GM18502 (cell line): ENCODE results near the gene WASHC1.
"Not testable (repeated sequence)": the region's sequence is repeated elsewhere in the genome, so short reads cannot be mapped to it uniquely, and the experiment has no call there.

Experiments used
- ATAC-seq: cut with Tn5 transposase; IDR thresholded peaks from one replicate; pipeline ENCODE4 v1.9.1; 2021; ENCODE audit warnings: mild to moderate bottlenecking; ENCODE audit not compliant: unreplicated experiment, poor library complexity

The WASHC1 gene

GRCh38 chr9:29356-29755 is at the start of gene WASHC1:
Gene WASHC1, minus strand, starts transcription at chr9:29456. Its CDS starts 4,457 bp downstream, at chr9:24999.
- ATAC-seq: not testable (repeated sequence)

GRCh38 chr9:78333-78732 is 49.1 kb upstream of the WASHC1 start:
- not testable (repeated sequence) for ATAC-seq

GRCh38 chr9:76389-76788 is 47.1 kb upstream of the WASHC1 start:
- not testable (repeated sequence) for ATAC-seq

- not testable (repeated sequence) for ATAC-seq
These were observed 44.8 kb upstream of the WASHC1 start for GRCh38 chr9:73900-74525.

- ATAC-seq: not testable (repeated sequence)
These were observed 44.0 kb upstream of the WASHC1 start for GRCh38 chr9:73076-73899.

GRCh38 chr9:63031-63629 is 33.9 kb upstream of the WASHC1 start:
- peak; percentile 78 for ATAC-seq

- ATAC-seq: not testable (repeated sequence)
These were observed 23.4 kb upstream of the WASHC1 start for GRCh38 chr9:52678-53077.

- not testable (repeated sequence) for ATAC-seq
These were observed 19.1 kb upstream of the WASHC1 start for GRCh38 chr9:48190-48842.

GRCh38 chr9:46639-47271 is 17.5 kb upstream of the WASHC1 start:
- ATAC-seq: not testable (repeated sequence)

- not testable (repeated sequence) for ATAC-seq
These were observed 16.9 kb upstream of the WASHC1 start for GRCh38 chr9:46164-46563.

GRCh38 chr9:45180-45878 is 16.1 kb upstream of the WASHC1 start:
- ATAC-seq: not testable (repeated sequence)

GRCh38 chr9:44416-44815 is 15.2 kb upstream of the WASHC1 start:
- not testable (repeated sequence) for ATAC-seq

GRCh38 chr9:43636-44035 is 14.4 kb upstream of the WASHC1 start:
- not testable (repeated sequence) for ATAC-seq

GRCh38 chr9:43116-43515 is 13.9 kb upstream of the WASHC1 start:
- not testable (repeated sequence) for ATAC-seq

- ATAC-seq: not testable (repeated sequence)
These were observed 12.6 kb upstream of the WASHC1 start for GRCh38 chr9:41819-42218.

- not testable (repeated sequence) for ATAC-seq
These were observed 12.0 kb upstream of the WASHC1 start for GRCh38 chr9:41261-41676.

- not testable (repeated sequence) for ATAC-seq
These were observed 3.1 kb upstream of the WASHC1 start for GRCh38 chr9:32308-32707.

- not testable (repeated sequence) for ATAC-seq
These were observed 481 bp downstream of the WASHC1 start for GRCh38 chr9:28775-29174.

- not testable (repeated sequence) for ATAC-seq
These were observed 7.6 kb downstream of the WASHC1 start for GRCh38 chr9:21621-22020.
